Measurements from ENCODE around the gene RBL1. TPM values are rescaled to one million over a fixed set of nuclear protein-coding genes. Genes with fewer than 3 reads are reported as not detected.
"Not testable (repeated sequence)": the region's sequence is repeated elsewhere in the genome, so short reads cannot be mapped to it uniquely, and the experiment has no call there.

RBL1 gene
- total and polyA plus RNA-seq, 8 donors = 9.8 to 15.4 (median 12.7) TPM

DNA sequence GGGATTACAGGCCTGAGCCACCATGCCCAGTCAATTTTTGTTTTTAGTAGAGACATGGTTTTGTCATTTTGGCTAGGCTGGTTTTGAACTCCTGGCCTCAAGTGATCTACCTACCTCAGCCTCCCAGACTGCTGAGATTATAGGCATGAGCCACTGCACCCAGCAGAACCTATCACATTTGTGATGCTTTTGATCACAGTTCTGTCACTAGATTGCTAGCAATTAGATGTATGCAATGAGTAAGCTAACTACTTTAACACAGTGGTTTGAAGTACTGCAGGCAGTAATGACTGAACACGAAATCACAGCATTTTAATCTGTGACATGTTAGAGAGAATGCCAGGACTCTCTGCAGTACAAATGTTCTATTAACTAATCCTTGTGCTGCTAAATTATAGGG lies 124.7 kb downstream of the RBL1 start:
- no peak for ATAC-seq
- H3K9me3 ChIP-seq = no peaks in the 10 kb centered on the region

DNA sequence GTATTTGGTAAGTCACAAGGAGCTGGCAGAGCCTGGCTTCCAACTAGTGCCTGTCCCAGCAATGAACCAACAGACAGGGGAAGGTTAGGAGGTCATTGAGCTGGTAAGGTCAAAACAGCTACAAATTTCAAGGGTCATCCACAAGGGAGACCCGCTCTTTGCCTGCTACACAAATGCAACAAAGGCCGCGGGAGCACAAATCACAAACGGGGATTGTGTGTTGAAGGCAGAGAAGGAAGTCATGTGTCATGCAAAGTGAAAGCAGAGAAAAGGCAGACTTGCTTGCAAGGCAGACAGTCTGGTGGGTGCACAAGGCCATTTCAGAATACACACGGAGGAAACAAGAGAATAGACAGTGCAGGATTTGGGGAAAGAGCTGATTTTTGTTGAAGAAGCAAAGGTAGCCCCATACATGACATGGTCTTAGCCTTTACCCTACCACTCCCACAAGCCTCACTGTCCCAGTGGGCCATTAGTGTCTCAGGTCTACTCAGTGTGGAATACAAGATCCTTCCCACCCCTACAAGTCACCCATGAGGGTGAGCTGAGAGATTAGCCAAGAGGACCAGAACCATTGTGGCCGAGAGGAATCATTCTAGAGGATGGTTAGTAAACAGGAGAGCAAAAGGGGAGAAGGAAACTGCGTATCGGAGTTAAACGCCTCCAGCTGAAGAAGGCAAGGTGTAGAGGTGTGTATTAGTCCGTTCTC lies 126.2 kb downstream of the RBL1 start:
- peak; percentile 56 for ATAC-seq
- TF ChIP-seq, protein P1, sequence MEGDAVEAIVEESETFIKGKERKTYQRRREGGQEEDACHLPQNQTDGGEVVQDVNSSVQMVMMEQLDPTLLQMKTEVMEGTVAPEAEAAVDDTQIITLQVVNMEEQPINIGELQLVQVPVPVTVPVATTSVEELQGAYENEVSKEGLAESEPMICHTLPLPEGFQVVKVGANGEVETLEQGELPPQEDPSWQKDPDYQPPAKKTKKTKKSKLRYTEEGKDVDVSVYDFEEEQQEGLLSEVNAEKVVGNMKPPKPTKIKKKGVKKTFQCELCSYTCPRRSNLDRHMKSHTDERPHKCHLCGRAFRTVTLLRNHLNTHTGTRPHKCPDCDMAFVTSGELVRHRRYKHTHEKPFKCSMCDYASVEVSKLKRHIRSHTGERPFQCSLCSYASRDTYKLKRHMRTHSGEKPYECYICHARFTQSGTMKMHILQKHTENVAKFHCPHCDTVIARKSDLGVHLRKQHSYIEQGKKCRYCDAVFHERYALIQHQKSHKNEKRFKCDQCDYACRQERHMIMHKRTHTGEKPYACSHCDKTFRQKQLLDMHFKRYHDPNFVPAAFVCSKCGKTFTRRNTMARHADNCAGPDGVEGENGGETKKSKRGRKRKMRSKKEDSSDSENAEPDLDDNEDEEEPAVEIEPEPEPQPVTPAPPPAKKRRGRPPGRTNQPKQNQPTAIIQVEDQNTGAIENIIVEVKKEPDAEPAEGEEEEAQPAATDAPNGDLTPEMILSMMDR (IDR thresholded peaks at IDR 0.05) = no peak
- intact Hi-C loops (cut with DNase I) = no loop called here
- Histone ChIP-seq H3K9me3 (no peaks in the 10 kb centered on the region), H3K27ac (peak overlapping the region in 1 of 2 donors; percentile 65), H3K4me1 (peaks cover 0 to 19% of the 10 kb centered on the region in 2 donors), H3K36me3 (no peaks in the 10 kb centered on the region), H3K4me3 (no peak overlapping the region), H3K27me3 (no peaks in the 10 kb centered on the region)
- DNase-seq = no peak

More for the DNA sequence above, 124.7 kb downstream of the RBL1 start:
- TF ChIP-seq, protein P1 (IDR thresholded peaks at IDR 0.05) = no peak
- Histone ChIP-seq H3K27ac (no peak overlapping the region), H3K27me3 (no peaks in the 10 kb centered on the region), H3K4me3 (no peak overlapping the region), H3K36me3 (no peaks in the 10 kb centered on the region), H3K4me1 (peaks cover 0 to 27% of the 10 kb centered on the region in 2 donors)
- intact Hi-C loops (cut with DNase I) = no loop called here
- DNase-seq = no peak

- Histone ChIP-seq H3K4me1 (peaks cover 0 to 19% of the 10 kb centered on the region in 2 donors), H3K4me3 (no peak overlapping the region), H3K27ac (peak overlapping the region in 1 of 2 donors; percentile 65), H3K9me3 (no peaks in the 10 kb centered on the region), H3K27me3 (no peaks in the 10 kb centered on the region), H3K36me3 (no peaks in the 10 kb centered on the region)
- ATAC-seq (peak; percentile 49), DNase-seq (peak in 1 of 4 donors; percentile 37)
- TF ChIP-seq, protein P1 (IDR thresholded peaks at IDR 0.05) = no peak
- intact Hi-C loops (cut with DNase I) = no loop called here
Observed at GRCh38 chr20:36969051-36969450, 126.7 kb downstream of the RBL1 start.

DNA sequence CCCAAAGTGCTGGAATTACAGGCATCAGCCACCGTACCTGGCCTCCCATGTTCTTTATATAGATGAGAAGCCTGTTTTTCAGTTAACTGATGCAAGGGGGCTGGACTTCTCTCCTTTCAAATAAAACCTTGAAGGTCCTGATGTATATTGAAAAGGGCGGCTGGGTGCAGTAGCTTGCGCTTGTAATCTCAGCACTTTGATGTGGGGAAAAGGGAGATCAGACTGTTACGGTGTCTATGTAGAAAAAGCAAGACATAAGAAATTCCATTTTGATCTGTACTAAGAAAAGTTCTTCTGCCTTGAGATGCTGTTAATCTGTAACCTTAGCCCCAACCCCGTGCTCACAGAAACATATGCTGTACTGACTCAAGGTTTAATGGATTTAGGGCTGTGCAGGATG lies 128.2 kb downstream of the RBL1 start:
- intact Hi-C loops (cut with DNase I) = no loop called here
- H3K9me3 ChIP-seq = peaks cover 0 to under 1% of the 10 kb centered on the region in 2 donors
- TF ChIP-seq, protein P1 (IDR thresholded peaks at IDR 0.05) = no peak
- no peak overlapping the region for H3K4me3 ChIP-seq
- H3K36me3 ChIP-seq = no peaks in the 10 kb centered on the region
- ATAC-seq (no peak), DNase-seq (no peak)
- H3K4me1 ChIP-seq = peaks cover 0 to 19% of the 10 kb centered on the region in 2 donors
- H3K27me3 ChIP-seq = no peaks in the 10 kb centered on the region
- H3K27ac ChIP-seq = no peak overlapping the region

- H3K27ac ChIP-seq; H3K36me3 ChIP-seq; intact Hi-C loops (cut with DNase I); DNase-seq; H3K4me3 ChIP-seq; H3K27me3 ChIP-seq; H3K9me3 ChIP-seq; ATAC-seq: not testable (repeated sequence)
- H3K4me1 ChIP-seq = peaks cover 0 to 19% of the 10 kb centered on the region in 2 donors
Observed at GRCh38 chr20:36966965-36967364, 128.8 kb downstream of the RBL1 start.

GRCh38 chr20:36962354-36962941 lies 133.3 kb downstream of the RBL1 start:
- DNase-seq; H3K36me3 ChIP-seq; H3K27me3 ChIP-seq; H3K9me3 ChIP-seq; ATAC-seq; H3K4me3 ChIP-seq; intact Hi-C loops (cut with DNase I); H3K27ac ChIP-seq: not testable (repeated sequence)
- H3K4me1 ChIP-seq = peaks cover 0 to 17% of the 10 kb centered on the region in 2 donors

Data from left lung (tissue), 10 donors.